Mucosa of rectum (tissue), 2 donors: Measurements from ENCODE around the gene ADH4.

ENCODE experiments used
- H3K27ac ChIP-seq, 2 donors: one replicate each; pipeline ENCODE4 v1.7.0; 2013; ENCODE audit warnings: inconsistent platforms in 2 of 2, low read depth in 2 of 2, low read length in 2 of 2
- H3K27me3 ChIP-seq, 2 donors: one replicate each; pipeline ENCODE4 v1.7.0; 2013; ENCODE audit warnings: low read length in 2 of 2; ENCODE audit not compliant: control insufficient read depth in 2 of 2, insufficient read depth in 2 of 2
- H3K36me3 ChIP-seq, 2 donors: one replicate each; pipeline ENCODE4 v1.7.0; 2013; ENCODE audit warnings: low read length in 2 of 2; ENCODE audit not compliant: control insufficient read depth in 2 of 2, insufficient read depth in 2 of 2
- H3K4me1 ChIP-seq, 2 donors: one replicate each; pipeline ENCODE4 v1.7.0; 2013; ENCODE audit warnings: low read length in 2 of 2, mild to moderate bottlenecking in 1 of 2; ENCODE audit not compliant: control insufficient read depth in 2 of 2, insufficient read depth in 2 of 2
- H3K4me3 ChIP-seq, 2 donors: one replicate each; pipeline ENCODE4 v1.7.0; 2013; ENCODE audit warnings: low read length in 2 of 2
- H3K9ac ChIP-seq, 2 donors: one replicate each; pipeline ENCODE4 v1.7.0; 2013; ENCODE audit warnings: low read length in 2 of 2, low read depth in 1 of 2, mild to moderate bottlenecking in 1 of 2
- H3K9me3 ChIP-seq, 2 donors: one replicate each; pipeline ENCODE4 v1.7.0; 2013; ENCODE audit warnings: low read length in 2 of 2; ENCODE audit not compliant: control insufficient read depth in 2 of 2
- donor health status: healthy.
- donor health status: Normal muscosa, but diverticular disease.

ADH4 gene

DNA sequence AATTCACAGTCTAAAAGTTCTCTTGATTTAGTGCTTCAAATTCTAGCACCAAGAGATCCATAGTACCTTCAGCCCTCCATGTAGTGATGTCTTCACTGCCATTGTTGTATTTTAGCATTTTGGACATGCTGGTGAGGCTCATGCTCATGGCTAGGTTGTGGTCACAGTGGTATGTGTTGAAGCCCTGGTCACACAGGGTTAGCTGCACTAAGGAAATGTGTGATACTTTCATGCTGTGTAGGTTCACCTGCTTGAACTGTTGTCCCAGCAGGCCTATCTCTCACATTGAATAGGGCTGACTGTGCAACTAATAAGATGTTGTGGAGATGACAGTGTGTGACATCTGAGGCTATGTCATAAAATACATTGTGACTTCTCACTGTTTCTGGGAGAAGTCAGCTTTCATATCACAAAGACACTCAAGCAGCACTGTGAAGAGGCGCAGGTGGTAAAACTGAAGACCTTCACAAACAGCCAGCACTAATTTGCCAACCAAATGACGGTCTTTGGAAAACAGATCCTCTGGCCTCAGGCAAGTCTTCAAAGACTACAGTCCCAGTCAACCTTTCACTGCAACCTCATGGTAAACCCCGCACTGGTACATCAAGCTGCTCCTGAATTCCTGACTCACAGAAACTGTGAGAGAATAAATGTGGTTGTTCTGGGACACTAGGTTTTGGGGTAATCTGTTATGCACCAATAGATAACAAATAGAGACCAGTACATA lies 17.4 kb upstream of the ADH4 start:
- no peak overlapping the region for H3K4me3 ChIP-seq
- no peaks in the 10 kb centered on the region for H3K36me3 ChIP-seq
- no peak overlapping the region for H3K9ac ChIP-seq
- H3K27me3 ChIP-seq: no peaks in the 10 kb centered on the region
- no peak overlapping the region for H3K27ac ChIP-seq
- no peaks in the 10 kb centered on the region for H3K9me3 ChIP-seq
- peaks cover 0 to 6% of the 10 kb centered on the region in 2 donors for H3K4me1 ChIP-seq

DNA sequence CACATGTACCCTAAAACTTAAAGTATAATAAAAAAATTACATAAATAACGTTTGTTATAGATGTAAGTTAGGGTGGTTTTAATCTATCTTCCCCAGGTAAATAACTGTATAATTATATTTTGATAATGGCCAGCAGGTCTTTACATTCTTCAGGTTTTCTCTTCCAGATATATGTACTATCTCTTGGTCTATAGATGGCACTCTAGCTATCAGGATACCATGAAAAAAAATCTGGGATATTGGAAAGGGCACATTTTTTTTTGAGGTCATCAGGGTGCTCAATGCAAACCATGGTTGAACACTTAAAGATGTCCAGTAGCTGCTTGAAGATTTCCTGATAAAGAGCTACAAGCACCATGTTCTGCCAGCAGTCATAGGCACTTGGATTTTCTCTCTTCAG lies 15.6 kb upstream of the ADH4 start:
- no peaks in the 10 kb centered on the region for H3K36me3 ChIP-seq

DNA sequence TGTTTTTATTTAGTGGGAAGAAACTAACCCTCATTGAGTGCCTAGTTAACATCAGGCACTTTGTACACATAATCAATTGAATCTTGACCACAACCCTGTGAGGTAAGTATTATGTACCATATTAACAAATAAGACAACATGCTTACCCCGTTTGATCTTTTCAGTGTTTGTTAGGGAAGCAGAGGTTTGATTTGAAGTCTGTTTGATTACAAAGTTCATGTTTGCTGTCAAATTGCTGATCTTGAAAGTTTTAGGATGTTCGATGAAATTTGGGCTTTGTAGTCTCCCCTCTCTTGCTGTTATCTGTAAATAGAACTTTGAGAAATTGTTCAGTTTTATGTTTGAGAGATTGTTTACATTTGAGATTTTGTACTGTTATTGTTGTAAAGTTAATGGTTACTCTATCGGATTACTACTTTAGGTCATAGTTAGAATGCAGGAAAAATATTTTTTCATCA lies 13.4 kb upstream of the ADH4 start:
- Histone ChIP-seq H3K9ac (no peak overlapping the region), H3K27ac (no peak overlapping the region)

More for the DNA sequence above, 15.6 kb upstream of the ADH4 start:
- Histone ChIP-seq H3K9ac (no peak overlapping the region), H3K27me3 (no peaks in the 10 kb centered on the region), H3K9me3 (no peaks in the 10 kb centered on the region), H3K4me3 (no peak overlapping the region), H3K27ac (no peak overlapping the region), H3K4me1 (peaks cover 0 to 6% of the 10 kb centered on the region in 2 donors)

GRCh38 chr4:99156992-99157391 lies 12.9 kb upstream of the ADH4 start:
- no peak overlapping the region for H3K9ac ChIP-seq
- peaks cover 0 to 6% of the 10 kb centered on the region in 2 donors for H3K4me1 ChIP-seq
- no peak overlapping the region for H3K27ac ChIP-seq
- H3K4me3 ChIP-seq: no peak overlapping the region
- no peaks in the 10 kb centered on the region for H3K27me3 ChIP-seq
- no peaks in the 10 kb centered on the region for H3K36me3 ChIP-seq
- H3K9me3 ChIP-seq: no peaks in the 10 kb centered on the region

More for the DNA sequence above, 13.4 kb upstream of the ADH4 start:
- no peaks in the 10 kb centered on the region for H3K9me3 ChIP-seq
- peaks cover 0 to 6% of the 10 kb centered on the region in 2 donors for H3K4me1 ChIP-seq
- no peak overlapping the region for H3K4me3 ChIP-seq
- no peaks in the 10 kb centered on the region for H3K36me3 ChIP-seq
- no peaks in the 10 kb centered on the region for H3K27me3 ChIP-seq

DNA sequence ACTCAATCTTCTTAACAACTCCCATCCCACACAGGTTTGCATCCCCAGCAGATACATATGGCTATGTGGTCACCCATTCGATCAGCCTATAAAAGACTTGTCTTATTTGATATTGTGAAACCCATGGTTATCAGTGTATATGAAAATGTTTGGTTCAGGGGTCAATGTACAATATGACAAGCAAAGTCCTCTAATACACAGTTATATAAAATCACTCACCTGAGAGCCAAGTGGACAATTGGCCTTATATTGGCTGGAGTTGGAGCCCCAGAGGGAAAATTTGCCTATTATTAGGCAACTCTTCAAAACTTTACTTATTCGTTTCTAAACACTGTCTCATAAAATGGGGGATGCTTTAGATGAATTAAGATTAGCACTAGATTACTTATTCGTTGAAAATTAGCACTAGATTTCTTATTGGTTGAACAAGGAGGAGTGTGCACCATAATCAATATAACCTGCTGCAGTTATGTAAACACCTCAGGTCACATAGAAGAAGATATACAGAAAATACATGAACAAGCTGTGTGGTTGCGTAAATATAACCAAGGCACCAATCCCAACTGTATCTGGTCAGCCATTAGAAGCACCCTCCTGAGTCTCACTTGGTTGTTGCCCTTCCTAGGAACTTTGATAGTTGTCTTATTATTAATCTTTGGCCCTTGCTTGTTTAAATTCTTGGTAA lies 10.7 kb upstream of the ADH4 start:
- H3K27me3 ChIP-seq: no peaks in the 10 kb centered on the region
- no peaks in the 10 kb centered on the region for H3K36me3 ChIP-seq
- H3K9ac ChIP-seq: no peak overlapping the region
- H3K27ac ChIP-seq: no peak overlapping the region
- peaks cover 0 to 6% of the 10 kb centered on the region in 2 donors for H3K4me1 ChIP-seq
- no peaks in the 10 kb centered on the region for H3K9me3 ChIP-seq
- H3K4me3 ChIP-seq: no peak overlapping the region

- no peak overlapping the region for H3K4me3 ChIP-seq
- no peaks in the 10 kb centered on the region for H3K9me3 ChIP-seq
- no peaks in the 10 kb centered on the region for H3K27me3 ChIP-seq
- H3K4me1 ChIP-seq: peaks cover 3 to 12% of the 10 kb centered on the region in 2 donors
- H3K9ac ChIP-seq: no peak overlapping the region
- no peak overlapping the region for H3K27ac ChIP-seq
- no peaks in the 10 kb centered on the region for H3K36me3 ChIP-seq
Observed at GRCh38 chr4:99151995-99152394, 7.9 kb upstream of the ADH4 start.

DNA sequence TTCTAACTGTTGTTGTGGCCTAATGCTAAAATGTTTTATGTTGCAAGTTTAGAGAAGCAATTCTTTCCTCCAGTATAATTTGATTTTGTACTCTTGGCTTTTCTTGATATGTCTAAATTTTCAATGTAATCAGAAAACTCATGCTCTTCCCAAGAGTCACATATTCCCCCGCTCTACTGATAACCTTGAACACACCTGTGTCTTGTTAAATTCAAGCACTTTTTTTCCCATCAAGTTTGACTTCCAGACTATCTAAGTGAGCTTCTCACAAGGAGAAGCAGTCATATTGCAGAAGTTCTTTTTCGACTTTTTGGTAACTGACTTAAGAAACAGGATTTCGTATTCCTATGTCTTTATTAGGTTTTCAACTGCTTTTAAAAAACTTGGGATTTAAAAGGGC lies 7.4 kb upstream of the ADH4 start:
- no peaks in the 10 kb centered on the region for H3K36me3 ChIP-seq
- H3K27me3 ChIP-seq: no peaks in the 10 kb centered on the region
- H3K9ac ChIP-seq: no peak overlapping the region
- H3K4me3 ChIP-seq: no peak overlapping the region
- no peaks in the 10 kb centered on the region for H3K9me3 ChIP-seq
- peaks cover 3 to 9% of the 10 kb centered on the region in 2 donors for H3K4me1 ChIP-seq
- no peak overlapping the region for H3K27ac ChIP-seq

DNA sequence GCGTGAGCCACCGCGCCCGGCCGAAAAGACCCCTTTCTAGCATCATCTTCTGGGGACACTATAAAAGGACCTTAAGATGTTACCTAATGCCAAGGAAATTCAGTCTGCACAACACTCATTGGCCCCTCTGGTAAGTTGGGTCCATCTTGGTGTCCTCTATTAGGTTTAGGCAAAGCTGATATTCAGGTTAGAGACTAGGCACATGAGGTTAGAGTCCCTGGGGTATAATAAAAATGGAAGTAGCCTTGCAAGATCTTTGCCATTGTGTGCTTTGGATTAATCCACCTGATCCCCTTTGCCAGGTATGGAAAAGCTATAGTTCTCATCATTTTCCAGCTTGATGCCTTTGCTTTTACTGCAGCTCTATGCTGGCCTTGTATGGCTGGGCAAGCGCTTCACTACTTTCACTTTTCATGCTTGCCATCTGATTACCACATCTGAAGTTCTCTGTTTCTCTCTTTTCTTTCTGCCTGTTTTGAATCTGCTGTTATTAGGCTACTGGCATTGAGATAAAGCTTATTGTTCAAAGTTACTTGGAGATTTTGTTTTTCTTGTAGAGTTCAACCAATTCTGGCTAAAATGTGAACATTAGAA lies 5.4 kb upstream of the ADH4 start:
- H3K4me3 ChIP-seq: no peak overlapping the region
- peaks cover 3 to 9% of the 10 kb centered on the region in 2 donors for H3K4me1 ChIP-seq
- no peaks in the 10 kb centered on the region for H3K9me3 ChIP-seq
- H3K27me3 ChIP-seq: no peaks in the 10 kb centered on the region
- no peak overlapping the region for H3K9ac ChIP-seq
- H3K36me3 ChIP-seq: no peaks in the 10 kb centered on the region
- peak overlapping the region in 1 of 2 donors; percentile 13 for H3K27ac ChIP-seq

- Histone ChIP-seq H3K4me3 (no peak overlapping the region), H3K9ac (no peak overlapping the region), H3K36me3 (no peaks in the 10 kb centered on the region), H3K4me1 (peaks cover 3 to 9% of the 10 kb centered on the region in 2 donors), H3K27me3 (no peaks in the 10 kb centered on the region), H3K9me3 (no peaks in the 10 kb centered on the region), H3K27ac (peak overlapping the region; percentile 17 to 62)
Observed at GRCh38 chr4:99148550-99148949, 4.5 kb upstream of the ADH4 start.

DNA sequence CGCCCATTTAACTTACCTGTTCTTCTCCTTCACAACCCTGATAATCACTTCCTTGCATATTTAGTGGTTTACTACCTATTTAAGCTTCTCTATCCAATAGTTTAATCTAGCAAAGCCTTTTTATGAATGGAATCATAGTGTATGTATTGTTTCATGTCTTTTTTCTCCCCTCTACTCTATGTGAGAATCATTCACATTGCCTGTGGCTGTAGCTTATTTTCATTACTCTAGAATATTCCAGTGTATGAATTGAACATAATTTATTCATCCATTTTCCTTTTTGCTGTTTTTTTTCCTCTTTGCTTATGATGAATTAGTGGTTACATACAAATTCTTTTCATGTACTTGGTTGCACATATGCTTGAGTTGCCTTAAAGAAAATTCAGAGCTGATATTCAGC lies 490 bp upstream of the ADH4 start:
- Histone ChIP-seq H3K36me3 (no peaks in the 10 kb centered on the region), H3K4me3 (no peak overlapping the region), H3K27me3 (no peaks in the 10 kb centered on the region), H3K9ac (no peak overlapping the region), H3K4me1 (peaks cover 3 to 7% of the 10 kb centered on the region in 2 donors), H3K27ac (no peak overlapping the region), H3K9me3 (no peaks in the 10 kb centered on the region)
